NCI-H146 treated with DMSO at 0.1 percent for 48 hours (cell line): ENCODE data around the gene CKMT2.
"Not testable (repeated sequence)": the region's sequence is repeated elsewhere in the genome, so short reads cannot be mapped to it uniquely, and the experiment has no call there.

Source experiments
- DNase-seq: peaks from one replicate; lab custom pipeline; 2025; ENCODE audit not compliant: unreplicated experiment; lab: John Stamatoyannopoulos, UW

CKMT2 gene

GRCh38 chr5:81249240-81249639, 16.1 kb downstream of the CKMT2 start:
- DNase-seq = peak; percentile 60

GRCh38 chr5:81250004-81250403, 16.9 kb downstream of the CKMT2 start:
- DNase-seq = no peak

- no peak for DNase-seq
Measured at GRCh38 chr5:81251922-81252321, 18.8 kb downstream of the CKMT2 start.

GRCh38 chr5:81252904-81253303, 19.8 kb downstream of the CKMT2 start:
- no peak for DNase-seq

GRCh38 chr5:81253875-81254274, 20.8 kb downstream of the CKMT2 start:
- DNase-seq = no peak

- DNase-seq = no peak
Measured at GRCh38 chr5:81254886-81255559, 21.9 kb downstream of the CKMT2 start.

- DNase-seq = no peak
Measured at GRCh38 chr5:81256766-81257165, 23.6 kb downstream of the CKMT2 start.

GRCh38 chr5:81262796-81263195, 29.7 kb downstream of the CKMT2 start:
- not testable (repeated sequence) for DNase-seq

GRCh38 chr5:81265101-81265500, 32.0 kb downstream of the CKMT2 start:
- DNase-seq = no peak

GRCh38 chr5:81268521-81269196, 35.5 kb downstream of the CKMT2 start:
- no peak for DNase-seq

- DNase-seq = no peak
Measured at GRCh38 chr5:81269751-81270393, 36.8 kb downstream of the CKMT2 start.

GRCh38 chr5:81270394-81271027, 37.4 kb downstream of the CKMT2 start:
- DNase-seq = peak; percentile 65

GRCh38 chr5:81283976-81284375, 50.9 kb downstream of the CKMT2 start:
- no peak for DNase-seq

GRCh38 chr5:81286059-81286617, 53.0 kb downstream of the CKMT2 start:
- DNase-seq = no peak

GRCh38 chr5:81288021-81288433, 54.9 kb downstream of the CKMT2 start:
- DNase-seq = no peak

GRCh38 chr5:81290146-81290545, 57.0 kb downstream of the CKMT2 start:
- DNase-seq = no peak

- no peak for DNase-seq
Measured at GRCh38 chr5:81292130-81292529, 59.0 kb downstream of the CKMT2 start.

- not testable (repeated sequence) for DNase-seq
Measured at GRCh38 chr5:81294021-81294420, 60.9 kb downstream of the CKMT2 start.

GRCh38 chr5:81297531-81297930, 64.4 kb downstream of the CKMT2 start:
- DNase-seq = no peak

- no peak for DNase-seq
Measured at GRCh38 chr5:81300921-81301270, 67.8 kb downstream of the CKMT2 start.

GRCh38 chr5:81301271-81302015, 68.3 kb downstream of the CKMT2 start, which contains the start of gene ZCCHC9:
ZCCHC9 (plus strand) TSS chr5:81301587; CDS start chr5:81304758, 3,171 bp downstream.
- DNase-seq = peak; percentile 38
